Lower leg skin (tissue), 3 donors: ENCODE results near the gene CEP250.

Source experiments
- POLR2A ChIP-seq, 2 donors: fragments of 450-650 bp; IDR thresholded peaks; one replicate each; pipeline ENCODE4 v1.6.1; 2016 to 2017; ENCODE audit warnings: antibody characterized with exemption in 2 of 2, mild to moderate bottlenecking in 1 of 2, moderate library complexity in 1 of 2
- TF ChIP-seq, protein P1 (sequence below), 3 donors: fragments of 450-650 bp; IDR thresholded peaks; one replicate each; pipeline ENCODE4 v1.5.1; 2016; ENCODE audit warnings: antibody characterized with exemption in 3 of 3, mild to moderate bottlenecking in 3 of 3, moderate library complexity in 2 of 3

DNA sequence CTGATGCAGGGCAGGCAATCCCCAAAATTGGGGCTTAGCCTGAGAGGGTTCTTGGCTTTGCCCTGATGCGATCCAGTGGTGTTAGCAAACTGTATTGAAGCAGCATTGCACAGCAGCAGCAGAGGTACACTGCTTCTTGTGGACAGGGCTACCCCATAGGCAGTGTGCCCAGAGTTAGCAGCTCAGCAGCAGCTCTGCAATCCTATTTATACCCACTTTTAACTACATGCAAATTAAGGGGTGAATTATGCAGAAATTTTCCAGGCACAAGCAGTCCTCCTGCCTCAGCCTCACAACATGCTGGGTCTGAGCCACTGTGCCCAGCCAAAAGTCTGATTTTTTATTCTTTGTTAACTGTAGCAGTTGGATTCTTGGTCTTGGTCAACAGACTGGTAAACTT, 70.2 kb downstream of the CEP250 start:
- TF ChIP-seq, protein P1, sequence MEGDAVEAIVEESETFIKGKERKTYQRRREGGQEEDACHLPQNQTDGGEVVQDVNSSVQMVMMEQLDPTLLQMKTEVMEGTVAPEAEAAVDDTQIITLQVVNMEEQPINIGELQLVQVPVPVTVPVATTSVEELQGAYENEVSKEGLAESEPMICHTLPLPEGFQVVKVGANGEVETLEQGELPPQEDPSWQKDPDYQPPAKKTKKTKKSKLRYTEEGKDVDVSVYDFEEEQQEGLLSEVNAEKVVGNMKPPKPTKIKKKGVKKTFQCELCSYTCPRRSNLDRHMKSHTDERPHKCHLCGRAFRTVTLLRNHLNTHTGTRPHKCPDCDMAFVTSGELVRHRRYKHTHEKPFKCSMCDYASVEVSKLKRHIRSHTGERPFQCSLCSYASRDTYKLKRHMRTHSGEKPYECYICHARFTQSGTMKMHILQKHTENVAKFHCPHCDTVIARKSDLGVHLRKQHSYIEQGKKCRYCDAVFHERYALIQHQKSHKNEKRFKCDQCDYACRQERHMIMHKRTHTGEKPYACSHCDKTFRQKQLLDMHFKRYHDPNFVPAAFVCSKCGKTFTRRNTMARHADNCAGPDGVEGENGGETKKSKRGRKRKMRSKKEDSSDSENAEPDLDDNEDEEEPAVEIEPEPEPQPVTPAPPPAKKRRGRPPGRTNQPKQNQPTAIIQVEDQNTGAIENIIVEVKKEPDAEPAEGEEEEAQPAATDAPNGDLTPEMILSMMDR (IDR thresholded peaks at IDR 0.05), result no peak
- no peak for TF ChIP-seq POLR2A (IDR thresholded peaks at IDR 0.05)
